Activated CD4-positive, alpha-beta memory T cell treated with anti-CD3 and anti-CD28 coated beads for 36 hours (primary cell): Measurements from ENCODE around the gene NEDD9. TPM values are rescaled to one million over a fixed set of nuclear protein-coding genes. Genes with fewer than 3 reads are reported as not detected.

Experiments
- CTCF ChIA-PET: fragments of 350-600 bp; sonication (Branson Sonifier 250); formaldehyde crosslinking; loops from one replicate; lab custom pipeline; 2021; ENCODE audit warnings: antibody characterized with exemption, inconsistent platforms; lab: Charles Lee
- POLR2A ChIA-PET: fragments of 350-600 bp; sonication (Branson Sonifier 250); formaldehyde crosslinking; loops from one replicate; lab custom pipeline; 2021; ENCODE audit warnings: antibody characterized with exemption; lab: Charles Lee
- DNase-seq: peaks from one replicate; pipeline ENCODE4 v3.0.0-alpha.2; 2020
- H3K27ac Mint-ChIP-seq: one replicate; pipeline ENCODE4 v1.8.0; 2021; ENCODE audit warnings: mixed read lengths
- H3K27me3 Mint-ChIP-seq: one replicate; pipeline ENCODE4 v1.8.0; 2021; ENCODE audit warnings: mixed read lengths
- H3K36me3 Mint-ChIP-seq: one replicate; pipeline ENCODE4 v1.8.0; 2021; ENCODE audit warnings: mixed read lengths
- H3K4me1 Mint-ChIP-seq: one replicate; pipeline ENCODE4 v1.8.0; 2021; ENCODE audit warnings: low read depth, mixed read lengths
- H3K4me3 Mint-ChIP-seq: one replicate; pipeline ENCODE4 v1.8.0; 2021; ENCODE audit warnings: mild to moderate bottlenecking, mixed read lengths
- H3K9me3 Mint-ChIP-seq: one replicate; pipeline ENCODE4 v1.8.0; 2021; ENCODE audit warnings: mixed read lengths
- intact Hi-C: fragments of 100-400 bp; cut with micrococcal nuclease; formaldehyde crosslinking; loops from one replicate; pipeline ENCODE4 v1.15.1; 2023
- total RNA-seq, 2 experiments: library from RNA; stranded (reverse); gene quantifications; one replicate each; pipeline ENCODE4 v1.2.3, GENCODE V29; 2021

NEDD9 gene
- total RNA-seq, 2 experiments from 2014 or later, result 26.6 to 31.5 TPM

GRCh38 chr6:11214084-11214833 is 18.2 kb downstream of the NEDD9 start:
- Mint-ChIP-seq H3K4me1 (peaks cover 40% of the 10 kb centered on the region), H3K27me3 (no peaks in the 10 kb centered on the region), H3K4me3 (no peak overlapping the region), H3K36me3 (peaks cover 46% of the 10 kb centered on the region), H3K27ac (no peak overlapping the region), H3K9me3 (no peaks in the 10 kb centered on the region)
- CTCF ChIA-PET, result no interaction called here
- POLR2A ChIA-PET, result no interaction called here
- no peak for DNase-seq
- intact Hi-C loops, result no loop called here

GRCh38 chr6:11213422-11214021 is 18.9 kb downstream of the NEDD9 start:
- H3K4me3 Mint-ChIP-seq, result no peak overlapping the region
- ChIA-PET CTCF (interaction anchor here (0.8 kb wide), 1 partner anchor 69 kb away, joined by 4 read pairs; no protein-coding TSS in a partner anchor), POLR2A (no interaction called here)
- peaks cover 49% of the 10 kb centered on the region for H3K36me3 Mint-ChIP-seq
- intact Hi-C loops, result no loop called here
- H3K27me3 Mint-ChIP-seq, result no peaks in the 10 kb centered on the region
- no peak overlapping the region for H3K27ac Mint-ChIP-seq
- no peak for DNase-seq
- H3K9me3 Mint-ChIP-seq, result no peaks in the 10 kb centered on the region
- peaks cover 35% of the 10 kb centered on the region for H3K4me1 Mint-ChIP-seq

GRCh38 chr6:11212664-11213063 is 19.8 kb downstream of the NEDD9 start:
- intact Hi-C loops, result no loop called here
- H3K36me3 Mint-ChIP-seq, result peaks cover 52% of the 10 kb centered on the region
- H3K9me3 Mint-ChIP-seq, result no peaks in the 10 kb centered on the region
- peaks cover 36% of the 10 kb centered on the region for H3K4me1 Mint-ChIP-seq
- CTCF ChIA-PET, result interaction anchor here (0.8 kb wide), 1 partner anchor 68 kb away, joined by 4 read pairs; no protein-coding TSS in a partner anchor
- no peak overlapping the region for H3K4me3 Mint-ChIP-seq
- no peak for DNase-seq
- POLR2A ChIA-PET, result no interaction called here
- H3K27ac Mint-ChIP-seq, result no peak overlapping the region
- H3K27me3 Mint-ChIP-seq, result no peaks in the 10 kb centered on the region

- Mint-ChIP-seq H3K27me3 (no peaks in the 10 kb centered on the region), H3K36me3 (peaks cover 57% of the 10 kb centered on the region), H3K4me3 (no peak overlapping the region), H3K27ac (no peak overlapping the region), H3K4me1 (peaks cover 36% of the 10 kb centered on the region), H3K9me3 (no peaks in the 10 kb centered on the region)
- no peak for DNase-seq
- intact Hi-C loops, result no loop called here
- ChIA-PET POLR2A (no interaction called here), CTCF (no interaction called here)
Observed at GRCh38 chr6:11211254-11211653, 21.2 kb downstream of the NEDD9 start.

GRCh38 chr6:11210386-11211138 is 21.9 kb downstream of the NEDD9 start:
- intact Hi-C loops, result no loop called here
- POLR2A ChIA-PET, result no interaction called here
- Mint-ChIP-seq H3K36me3 (peaks cover 55% of the 10 kb centered on the region), H3K9me3 (no peaks in the 10 kb centered on the region), H3K27me3 (no peaks in the 10 kb centered on the region), H3K4me3 (no peak overlapping the region), H3K4me1 (peaks cover 36% of the 10 kb centered on the region), H3K27ac (no peak overlapping the region)
- CTCF ChIA-PET, result no interaction called here
- DNase-seq, result no peak

GRCh38 chr6:11209906-11210305 is 22.6 kb downstream of the NEDD9 start:
- Mint-ChIP-seq H3K9me3 (no peaks in the 10 kb centered on the region), H3K4me1 (peaks cover 36% of the 10 kb centered on the region), H3K27me3 (no peaks in the 10 kb centered on the region), H3K36me3 (peaks cover 55% of the 10 kb centered on the region), H3K27ac (no peak overlapping the region), H3K4me3 (no peak overlapping the region)
- intact Hi-C loops, result loop anchor here (2.0 kb wide), 1 partner anchor 15 kb away; no protein-coding TSS in a partner anchor
- DNase-seq, result no peak
- POLR2A ChIA-PET, result no interaction called here
- CTCF ChIA-PET, result no interaction called here

- DNase-seq, result no peak
- CTCF ChIA-PET, result no interaction called here
- Mint-ChIP-seq H3K4me1 (peaks cover 36% of the 10 kb centered on the region), H3K27me3 (no peaks in the 10 kb centered on the region), H3K36me3 (peaks cover 49% of the 10 kb centered on the region), H3K9me3 (no peaks in the 10 kb centered on the region), H3K27ac (no peak overlapping the region), H3K4me3 (no peak overlapping the region)
- intact Hi-C loops, result loop anchor here (2.0 kb wide), 1 partner anchor 15 kb away; no protein-coding TSS in a partner anchor
- POLR2A ChIA-PET, result no interaction called here
Observed at GRCh38 chr6:11209369-11209768, 23.1 kb downstream of the NEDD9 start.

- no peak overlapping the region for H3K27ac Mint-ChIP-seq
- peaks cover 37% of the 10 kb centered on the region for H3K4me1 Mint-ChIP-seq
- intact Hi-C loops, result loop anchor here (2.0 kb wide), 1 partner anchor 16 kb away; no protein-coding TSS in a partner anchor
- CTCF ChIA-PET, result interaction anchor here (1.0 kb wide), 1 partner anchor 10 kb away, joined by 3 read pairs; no protein-coding TSS in a partner anchor
- H3K9me3 Mint-ChIP-seq, result no peaks in the 10 kb centered on the region
- DNase-seq, result no peak
- POLR2A ChIA-PET, result no interaction called here
- peaks cover 49% of the 10 kb centered on the region for H3K36me3 Mint-ChIP-seq
- H3K4me3 Mint-ChIP-seq, result no peak overlapping the region
- no peaks in the 10 kb centered on the region for H3K27me3 Mint-ChIP-seq
Observed at GRCh38 chr6:11208854-11209253, 23.6 kb downstream of the NEDD9 start.

- DNase-seq, result peak; percentile 39
- peak overlapping the region; percentile 31 for H3K27ac Mint-ChIP-seq
- H3K4me1 Mint-ChIP-seq, result peaks cover 39% of the 10 kb centered on the region
Observed at GRCh38 chr6:11208267-11208666, 24.2 kb downstream of the NEDD9 start.

GRCh38 chr6:11207199-11207968 is 25.1 kb downstream of the NEDD9 start:
- Mint-ChIP-seq H3K4me1 (peaks cover 48% of the 10 kb centered on the region), H3K27me3 (no peaks in the 10 kb centered on the region), H3K27ac (peak overlapping the region; percentile 42), H3K9me3 (no peaks in the 10 kb centered on the region), H3K36me3 (peaks cover 46% of the 10 kb centered on the region), H3K4me3 (no peak overlapping the region)
- no peak for DNase-seq
- ChIA-PET POLR2A (no interaction called here), CTCF (interaction anchor here (1.0 kb wide), 2 partner anchors 9 to 35 kb away, joined by 3 read pairs; no protein-coding TSS in a partner anchor)
- intact Hi-C loops, result no loop called here

More at GRCh38 chr6:11208267-11208666, 24.2 kb downstream of the NEDD9 start:
- POLR2A ChIA-PET, result no interaction called here
- no peak overlapping the region for H3K4me3 Mint-ChIP-seq
- CTCF ChIA-PET, result interaction anchor here (1.0 kb wide), 1 partner anchor 9 kb away, joined by 3 read pairs; no protein-coding TSS in a partner anchor
- H3K9me3 Mint-ChIP-seq, result no peaks in the 10 kb centered on the region
- H3K27me3 Mint-ChIP-seq, result no peaks in the 10 kb centered on the region
- peaks cover 49% of the 10 kb centered on the region for H3K36me3 Mint-ChIP-seq
- intact Hi-C loops, result loop anchor here (2.0 kb wide), 1 partner anchor 17 kb away; no protein-coding TSS in a partner anchor

- intact Hi-C loops, result no loop called here
- ChIA-PET CTCF (interaction anchor here (1.0 kb wide), 1 partner anchor 34 kb away, joined by 3 read pairs; no protein-coding TSS in a partner anchor), POLR2A (no interaction called here)
- DNase-seq, result no peak
- H3K27ac Mint-ChIP-seq, result peak overlapping the region; percentile 42
- H3K4me1 Mint-ChIP-seq, result peaks cover 50% of the 10 kb centered on the region
- no peak overlapping the region for H3K4me3 Mint-ChIP-seq
- no peaks in the 10 kb centered on the region for H3K27me3 Mint-ChIP-seq
- H3K9me3 Mint-ChIP-seq, result no peaks in the 10 kb centered on the region
- H3K36me3 Mint-ChIP-seq, result peaks cover 39% of the 10 kb centered on the region
Observed at GRCh38 chr6:11206576-11206975, 25.9 kb downstream of the NEDD9 start.
